ENCODE results near the gene CALB2. TPM values are rescaled to one million over a fixed set of nuclear protein-coding genes. Genes with fewer than 3 reads are reported as not detected.

CALB2 gene
- total RNA-seq, 2 experiments from 2014 or later, result not detected

- H3K4me3 Mint-ChIP-seq, result no peak overlapping the region
- CTCF ChIA-PET, result no interaction called here
- intact Hi-C loops (cut with micrococcal nuclease), result no loop called here
- no peak overlapping the region for H3K27ac Mint-ChIP-seq
- H3K9me3 Mint-ChIP-seq, result no peaks in the 10 kb centered on the region
- peaks cover 14% of the 10 kb centered on the region for H3K27me3 Mint-ChIP-seq (ENCODE audit: low read depth)
- no peak for DNase-seq
- H3K36me3 Mint-ChIP-seq (ENCODE audit: low read depth), result no peaks in the 10 kb centered on the region
- H3K4me1 Mint-ChIP-seq (ENCODE audit: low read depth), result no peaks in the 10 kb centered on the region
Measured at GRCh38 chr16:71341881-71342280, 16.6 kb upstream of the CALB2 start.

- CTCF ChIA-PET, result interaction anchor here (1.4 kb wide), 1 partner anchor 9 kb away, joined by 3 read pairs; no protein-coding TSS in a partner anchor
- no peaks in the 10 kb centered on the region for H3K36me3 Mint-ChIP-seq (ENCODE audit: low read depth)
- no peak overlapping the region for H3K27ac Mint-ChIP-seq
- H3K4me3 Mint-ChIP-seq, result no peak overlapping the region
- no peaks in the 10 kb centered on the region for H3K9me3 Mint-ChIP-seq
- H3K27me3 Mint-ChIP-seq (ENCODE audit: low read depth), result peaks cover 12% of the 10 kb centered on the region
- intact Hi-C loops (cut with micrococcal nuclease), result no loop called here
- DNase-seq, result no peak
- no peaks in the 10 kb centered on the region for H3K4me1 Mint-ChIP-seq (ENCODE audit: low read depth)
Measured at GRCh38 chr16:71343078-71343477, 15.4 kb upstream of the CALB2 start.

- no peaks in the 10 kb centered on the region for H3K4me1 Mint-ChIP-seq (ENCODE audit: low read depth)
- no peaks in the 10 kb centered on the region for H3K9me3 Mint-ChIP-seq
- no peaks in the 10 kb centered on the region for H3K36me3 Mint-ChIP-seq (ENCODE audit: low read depth)
- no peak for DNase-seq
- no peak overlapping the region for H3K27ac Mint-ChIP-seq
- CTCF ChIA-PET, result interaction anchor here (0.6 to 0.9 kb wide), 2 partner anchors 33 to 78 kb away, joined by 3 read pairs; no protein-coding TSS in a partner anchor
- H3K4me3 Mint-ChIP-seq, result no peak overlapping the region
- intact Hi-C loops (cut with micrococcal nuclease), result no loop called here
- peaks cover 10% of the 10 kb centered on the region for H3K27me3 Mint-ChIP-seq (ENCODE audit: low read depth)
Measured at GRCh38 chr16:71344315-71344905, 14.1 kb upstream of the CALB2 start.

GRCh38 chr16:71345031-71345430 lies 13.5 kb upstream of the CALB2 start:
- H3K27ac Mint-ChIP-seq, result no peak overlapping the region
- H3K4me1 Mint-ChIP-seq (ENCODE audit: low read depth), result no peaks in the 10 kb centered on the region
- intact Hi-C loops (cut with micrococcal nuclease), result no loop called here
- no peak for DNase-seq
- CTCF ChIA-PET, result interaction anchor here (0.9 kb wide), 1 partner anchor 33 kb away, joined by 3 read pairs; no protein-coding TSS in a partner anchor
- no peaks in the 10 kb centered on the region for H3K36me3 Mint-ChIP-seq (ENCODE audit: low read depth)
- H3K9me3 Mint-ChIP-seq, result no peaks in the 10 kb centered on the region
- peaks cover 10% of the 10 kb centered on the region for H3K27me3 Mint-ChIP-seq (ENCODE audit: low read depth)
- H3K4me3 Mint-ChIP-seq, result no peak overlapping the region

- no peaks in the 10 kb centered on the region for H3K9me3 Mint-ChIP-seq
- no peak for DNase-seq
- H3K27me3 Mint-ChIP-seq (ENCODE audit: low read depth), result peaks cover 2% of the 10 kb centered on the region
- no peak overlapping the region for H3K27ac Mint-ChIP-seq
- H3K36me3 Mint-ChIP-seq (ENCODE audit: low read depth), result no peaks in the 10 kb centered on the region
- H3K4me3 Mint-ChIP-seq, result no peak overlapping the region
- H3K4me1 Mint-ChIP-seq (ENCODE audit: low read depth), result no peaks in the 10 kb centered on the region
- intact Hi-C loops (cut with micrococcal nuclease), result no loop called here
- CTCF ChIA-PET, result interaction anchor here (1.0 kb wide), 1 partner anchor 32 kb away, joined by 3 read pairs; no protein-coding TSS in a partner anchor
Measured at GRCh38 chr16:71347146-71347545, 11.4 kb upstream of the CALB2 start.

- Mint-ChIP-seq H3K4me1 (ENCODE audit: low read depth) (no peaks in the 10 kb centered on the region), H3K36me3 (ENCODE audit: low read depth) (no peaks in the 10 kb centered on the region), H3K4me3 (no peak overlapping the region), H3K27me3 (ENCODE audit: low read depth) (peaks cover 2% of the 10 kb centered on the region), H3K9me3 (no peaks in the 10 kb centered on the region), H3K27ac (no peak overlapping the region)
- no peak for DNase-seq
- intact Hi-C loops (cut with micrococcal nuclease), result no loop called here
- CTCF ChIA-PET, result interaction anchor here (1.0 kb wide), 1 partner anchor 33 kb away, joined by 3 read pairs; no protein-coding TSS in a partner anchor
Measured at GRCh38 chr16:71348262-71349085, 10.0 kb upstream of the CALB2 start.

- Mint-ChIP-seq H3K9me3 (no peaks in the 10 kb centered on the region), H3K27ac (no peak overlapping the region), H3K36me3 (ENCODE audit: low read depth) (no peaks in the 10 kb centered on the region), H3K4me3 (no peak overlapping the region), H3K27me3 (ENCODE audit: low read depth) (no peaks in the 10 kb centered on the region), H3K4me1 (ENCODE audit: low read depth) (no peaks in the 10 kb centered on the region)
- CTCF ChIA-PET, result no interaction called here
- no peak for DNase-seq
- intact Hi-C loops (cut with micrococcal nuclease), result no loop called here
Measured at GRCh38 chr16:71350821-71351557, 7.5 kb upstream of the CALB2 start.

GRCh38 chr16:71351558-71351901 lies 7.0 kb upstream of the CALB2 start:
- no peaks in the 10 kb centered on the region for H3K4me1 Mint-ChIP-seq (ENCODE audit: low read depth)
- no peak overlapping the region for H3K27ac Mint-ChIP-seq
- no peaks in the 10 kb centered on the region for H3K27me3 Mint-ChIP-seq (ENCODE audit: low read depth)
- DNase-seq, result no peak
- H3K4me3 Mint-ChIP-seq, result no peak overlapping the region
- no peaks in the 10 kb centered on the region for H3K9me3 Mint-ChIP-seq
- CTCF ChIA-PET, result no interaction called here
- intact Hi-C loops (cut with micrococcal nuclease), result no loop called here
- no peaks in the 10 kb centered on the region for H3K36me3 Mint-ChIP-seq (ENCODE audit: low read depth)

GRCh38 chr16:71352466-71352865 lies 6.1 kb upstream of the CALB2 start:
- H3K9me3 Mint-ChIP-seq, result no peaks in the 10 kb centered on the region
- no peaks in the 10 kb centered on the region for H3K36me3 Mint-ChIP-seq (ENCODE audit: low read depth)
- CTCF ChIA-PET, result interaction anchor here (1.9 kb wide), 1 partner anchor 41 kb away, joined by 7 read pairs; no protein-coding TSS in a partner anchor
- peaks cover 3% of the 10 kb centered on the region for H3K27me3 Mint-ChIP-seq (ENCODE audit: low read depth)
- DNase-seq, result no peak
- intact Hi-C loops (cut with micrococcal nuclease), result no loop called here
- H3K4me1 Mint-ChIP-seq (ENCODE audit: low read depth), result no peaks in the 10 kb centered on the region
- no peak overlapping the region for H3K4me3 Mint-ChIP-seq
- H3K27ac Mint-ChIP-seq, result no peak overlapping the region

- no peaks in the 10 kb centered on the region for H3K9me3 Mint-ChIP-seq
- no peak overlapping the region for H3K4me3 Mint-ChIP-seq
- no peaks in the 10 kb centered on the region for H3K36me3 Mint-ChIP-seq (ENCODE audit: low read depth)
- peaks cover 3% of the 10 kb centered on the region for H3K27me3 Mint-ChIP-seq (ENCODE audit: low read depth)
- CTCF ChIA-PET, result interaction anchor here (0.9 to 1.9 kb wide), 2 partner anchors 42 to 188 kb away, joined by 3 to 7 read pairs; no protein-coding TSS in a partner anchor
- H3K4me1 Mint-ChIP-seq (ENCODE audit: low read depth), result peaks cover under 1% of the 10 kb centered on the region
- no peak overlapping the region for H3K27ac Mint-ChIP-seq
- no peak for DNase-seq
- intact Hi-C loops (cut with micrococcal nuclease), result no loop called here
Measured at GRCh38 chr16:71352963-71353460, 5.5 kb upstream of the CALB2 start.

- Mint-ChIP-seq H3K4me1 (ENCODE audit: low read depth) (peaks cover 3% of the 10 kb centered on the region), H3K36me3 (ENCODE audit: low read depth) (no peaks in the 10 kb centered on the region), H3K9me3 (no peaks in the 10 kb centered on the region), H3K27ac (no peak overlapping the region), H3K4me3 (no peak overlapping the region), H3K27me3 (ENCODE audit: low read depth) (peaks cover 3% of the 10 kb centered on the region)
- intact Hi-C loops (cut with micrococcal nuclease), result no loop called here
- no peak for DNase-seq
- CTCF ChIA-PET, result interaction anchor here (0.9 to 1.9 kb wide), 2 partner anchors 43 to 187 kb away, joined by 3 to 7 read pairs; no protein-coding TSS in a partner anchor
Measured at GRCh38 chr16:71353736-71354135, 4.8 kb upstream of the CALB2 start.

GRCh38 chr16:71354156-71354555 lies 4.4 kb upstream of the CALB2 start:
- H3K9me3 Mint-ChIP-seq, result no peaks in the 10 kb centered on the region
- peaks cover 3% of the 10 kb centered on the region for H3K4me1 Mint-ChIP-seq (ENCODE audit: low read depth)
- intact Hi-C loops (cut with micrococcal nuclease), result no loop called here
- no peak overlapping the region for H3K4me3 Mint-ChIP-seq
- no peak overlapping the region for H3K27ac Mint-ChIP-seq
- peaks cover 6% of the 10 kb centered on the region for H3K27me3 Mint-ChIP-seq (ENCODE audit: low read depth)
- DNase-seq, result no peak
- CTCF ChIA-PET, result interaction anchor here (1.9 kb wide), 1 partner anchor 43 kb away, joined by 7 read pairs; no protein-coding TSS in a partner anchor
- no peaks in the 10 kb centered on the region for H3K36me3 Mint-ChIP-seq (ENCODE audit: low read depth)

Data from activated naive CD4-positive, alpha-beta T cell treated with anti-CD3 and anti-CD28 coated beads for 36 hours (primary cell).